Choroid plexus epithelial cell (primary cell): ENCODE data around the gene SESTD1.

Experiments
- DNase-seq: peaks from one replicate; pipeline ENCODE4 v3.0.0-alpha.2; 2010; ENCODE audit warnings: low read depth
- H3K4me3 ChIP-seq: 2 replicates; pipeline ENCODE4 v1.5.1; 2011; ENCODE audit warnings: low read depth, mild to moderate bottlenecking, control low read depth, low read length, moderate library complexity
- CTCF ChIP-seq: conservative IDR thresholded peaks from 2 replicates; pipeline ENCODE4 v1.5.1; 2011; ENCODE audit warnings: low read depth, mild to moderate bottlenecking, control low read depth, inconsistent platforms, low read length, moderate library complexity

Gene SESTD1

GRCh38 chr2:179123272-179123662 is 141.4 kb downstream of the SESTD1 start:
- TF ChIP-seq CTCF: no peak
- DNase-seq: no peak
- no peak overlapping the region for H3K4me3 ChIP-seq

GRCh38 chr2:179107737-179108136 is 156.9 kb downstream of the SESTD1 start:
- peak; percentile 50 for DNase-seq
- no peak for TF ChIP-seq CTCF
- H3K4me3 ChIP-seq: no peak overlapping the region

- DNase-seq: peak; percentile 96
- no peak for TF ChIP-seq CTCF
- H3K4me3 ChIP-seq: no peak overlapping the region
Measured at GRCh38 chr2:179106676-179107428, 157.8 kb downstream of the SESTD1 start.

- no peak overlapping the region for H3K4me3 ChIP-seq
- TF ChIP-seq CTCF: no peak
- DNase-seq: no peak
Measured at GRCh38 chr2:179106342-179106675, 158.3 kb downstream of the SESTD1 start.

GRCh38 chr2:179104736-179105135 is 159.9 kb downstream of the SESTD1 start:
- no peak overlapping the region for H3K4me3 ChIP-seq
- peak; percentile 69 for DNase-seq
- no peak for TF ChIP-seq CTCF

GRCh38 chr2:179098080-179098689 is 166.4 kb downstream of the SESTD1 start:
- no peak for TF ChIP-seq CTCF
- no peak overlapping the region for H3K4me3 ChIP-seq
- no peak for DNase-seq

GRCh38 chr2:179097131-179097530 is 167.5 kb downstream of the SESTD1 start:
- no peak for DNase-seq
- TF ChIP-seq CTCF: no peak
- H3K4me3 ChIP-seq: no peak overlapping the region
